B cell (primary cell): Measurements from ENCODE around the gene PDXK. TPM values are rescaled to one million over a fixed set of nuclear protein-coding genes. Genes with fewer than 3 reads are reported as not detected.

Experiments
- ATAC-seq: fragments of 200-7000 bp; cut with Tn5 transposase; one replicate; pipeline ENCODE4 v1.10.0; 2021; ENCODE audit warnings: low read depth, mild to moderate bottlenecking, moderate number of reproducible peaks, moderate library complexity
- CTCF ChIA-PET: fragments of 350-600 bp; sonication (Branson Sonifier 250); formaldehyde crosslinking; loops from one replicate; lab custom pipeline; 2021; ENCODE audit warnings: antibody characterized with exemption, inconsistent platforms; lab: Charles Lee
- POLR2A ChIA-PET: fragments of 350-600 bp; sonication (Branson Sonifier 250); formaldehyde crosslinking; loops from one replicate; lab custom pipeline; 2021; ENCODE audit warnings: antibody characterized with exemption; lab: Charles Lee
- DNase-seq: peaks from one replicate; pipeline ENCODE4 v3.0.0; 2013
- H2AFZ ChIP-seq: 2 replicates; pipeline ENCODE4 v1.6.1; 2012; ENCODE audit warnings: mild to moderate bottlenecking, low read depth, low read length; ENCODE audit not compliant: insufficient read depth, poor library complexity, severe bottlenecking
- H3K27ac ChIP-seq, 2 donors: 1 replicate in 1 of 2; 2 replicates in 1 of 2; pipeline ENCODE4 v1.5.1; 2012 to 2013; ENCODE audit warnings: low read length in 2 of 2, mild to moderate bottlenecking in 2 of 2, moderate library complexity in 1 of 2
- H3K27me3 ChIP-seq, 4 experiments: fragments of 200-600 bp in 1 of 4; sonication (generic) in 1 of 4; replicated peaks in 1 of 4; 1 replicate in 2 of 4; 2 replicates in 2 of 4; pipeline versions ENCODE4 v1.6.1 to v1.7.0; 2013 to 2016; ENCODE audit warnings: low read length in 3 of 4, mild to moderate bottlenecking in 2 of 4, mixed read lengths in 1 of 4, moderate library complexity in 1 of 4; ENCODE audit not compliant: insufficient read depth in 4 of 4, control insufficient read depth in 3 of 4; ENCODE audit errors: control extremely low read depth in 1 of 4
- H3K36me3 ChIP-seq, 2 experiments: replicated peaks in 1 of 2; 1 replicate in 1 of 2; 2 replicates in 1 of 2; pipeline versions ENCODE4 v1.6.1 to v1.7.1; 2013; ENCODE audit warnings: low read length in 1 of 2; ENCODE audit not compliant: insufficient read depth in 2 of 2, control insufficient read depth in 1 of 2; ENCODE audit errors: control extremely low read depth in 1 of 2, extremely low read depth in 1 of 2
- H3K4me1 ChIP-seq, 2 donors: fragments of 200-600 bp in 1 of 2; sonication (generic) in 1 of 2; 1 replicate in 1 of 2; 2 replicates in 1 of 2; pipeline versions ENCODE4 v1.5.1 to v1.6.1; 2013 to 2017; ENCODE audit warnings: low read length in 2 of 2; ENCODE audit not compliant: control insufficient read depth in 2 of 2, insufficient read depth in 2 of 2
- H3K4me2 ChIP-seq: replicated peaks from 2 replicates; pipeline ENCODE3; 2012; ENCODE audit warnings: mild to moderate bottlenecking, low read depth, low read length; ENCODE audit not compliant: poor library complexity, severe bottlenecking
- H3K4me3 ChIP-seq, 5 experiments: fragments of 200-600 bp in 1 of 5; sonication (generic) in 1 of 5; 1 replicate in 3 of 5; 2 replicates in 2 of 5; pipeline versions ENCODE4 v1.5.1 to v1.7.0; 2011 to 2016; ENCODE audit warnings: low read length in 4 of 5, mild to moderate bottlenecking in 4 of 5, low read depth in 2 of 5, control low read depth in 1 of 5, moderate library complexity in 1 of 5; ENCODE audit not compliant: insufficient read depth in 1 of 5; ENCODE audit errors: control extremely low read depth in 1 of 5, extremely low read depth in 1 of 5
- H3K79me2 ChIP-seq: fragments of 200-600 bp; sonication (generic); one replicate; pipeline ENCODE4 v1.6.0; 2016; ENCODE audit warnings: low read length; ENCODE audit not compliant: control insufficient read depth, insufficient read depth
- H3K9ac ChIP-seq: fragments of 200-600 bp; sonication (generic); 2 replicates; pipeline ENCODE4 v1.6.1; 2017; ENCODE audit warnings: mild to moderate bottlenecking, low read length, moderate library complexity
- H3K9me3 ChIP-seq, 3 donors: one replicate each; pipeline versions ENCODE4 v1.6.1 to v1.7.1; 2013; ENCODE audit warnings: low read length in 2 of 3; ENCODE audit not compliant: control insufficient read depth in 2 of 3, insufficient read depth in 1 of 3; ENCODE audit errors: control extremely low read depth in 1 of 3
- H4K20me1 ChIP-seq: 2 replicates; pipeline ENCODE4 v1.6.0; 2012; ENCODE audit warnings: mild to moderate bottlenecking, low read length; ENCODE audit not compliant: insufficient read depth, control insufficient read depth, poor library complexity, severe bottlenecking
- H3K27ac Mint-ChIP-seq: one replicate; pipeline ENCODE4 v1.8.0; 2021; ENCODE audit warnings: mixed read lengths
- H3K27me3 Mint-ChIP-seq: one replicate; pipeline ENCODE4 v1.8.0; 2021; ENCODE audit warnings: mixed read lengths
- H3K4me1 Mint-ChIP-seq: one replicate; pipeline ENCODE4 v1.8.0; 2021; ENCODE audit warnings: mixed read lengths
- H3K4me3 Mint-ChIP-seq: one replicate; pipeline ENCODE4 v1.8.0; 2021; ENCODE audit warnings: mixed read lengths
- H3K9me3 Mint-ChIP-seq: one replicate; pipeline ENCODE4 v1.8.0; 2022; ENCODE audit warnings: mixed read lengths; ENCODE audit not compliant: insufficient read depth
- CTCF ChIP-seq: fragments of 200-600 bp; IDR thresholded peaks from one replicate; pipeline ENCODE4 v1.8.0; 2022; ENCODE audit warnings: antibody characterized with exemption, mild to moderate bottlenecking
- EZH2 ChIP-seq: IDR thresholded peaks from 2 replicates; pipeline ENCODE4 v1.6.1; 2012; ENCODE audit warnings: borderline replicate concordance, low read depth, mild to moderate bottlenecking, moderate library complexity, low read length; ENCODE audit not compliant: insufficient read depth, poor library complexity, severe bottlenecking
- WGBS: methylation state at CpG from one replicate; pipeline ENCODE4 v1.1.5; 2013; ENCODE audit warnings: missing lambda C conversion rate; ENCODE audit not compliant: insufficient coverage; 5-methylcytosine and 5-hydroxymethylcytosine counted together
- intact Hi-C: fragments of 100-400 bp; cut with micrococcal nuclease; formaldehyde crosslinking; loops from one replicate; pipeline ENCODE4 v1.10.0; 2022
- polyA plus RNA-seq: library from polyadenylated mRNA; depleted of rRNA; stranded (reverse); fragments of >200 nt; gene quantifications from 2 replicates; pipeline ENCODE4 v1.2.3, GENCODE V29; 2012
- total RNA-seq, 2 donors: library from RNA; stranded (reverse); fragments of 120-200 nt in 1 of 2; gene quantifications; 1 replicate in 1 of 2; 2 replicates in 1 of 2; pipeline versions ENCODE4 v1.2.3 to v1.2.4, GENCODE V29; 2013 to 2022

Gene PDXK
- total and polyA plus RNA-seq, 2 donors (not counting 1 experiment from before 2014, with no cell fraction given): 31.1 to 102 TPM

- Histone ChIP-seq H3K4me3 (no peak overlapping the region), H3K27me3 (no peaks in the 10 kb centered on the region), H3K4me2 (no peak overlapping the region), H3K9ac (no peak overlapping the region), H3K27ac (no peak overlapping the region), H3K9me3 (peaks cover 0 to 6% (median 0%) of the 10 kb centered on the region in 3 donors), H3K4me1 (no peaks in the 10 kb centered on the region), H3K36me3 (peaks cover 0 to 2% of the 10 kb centered on the region in 2 experiments), H3K79me2 (no peaks in the 10 kb centered on the region), H2AFZ (no peak overlapping the region), H4K20me1 (no peaks in the 10 kb centered on the region)
- H3K9me3 Mint-ChIP-seq: no peaks in the 10 kb centered on the region
- H3K27me3 Mint-ChIP-seq: peaks cover 7% of the 10 kb centered on the region
- POLR2A ChIA-PET: no interaction called here
- H3K4me3 Mint-ChIP-seq: no peak overlapping the region
- DNase-seq (no peak), ATAC-seq (no peak)
- no peak for TF ChIP-seq CTCF
- no peak for TF ChIP-seq EZH2
- no peak overlapping the region for H3K27ac Mint-ChIP-seq
- CTCF ChIA-PET: no interaction called here
- WGBS: 74% methylated on average over 33 of the region's 34 CpGs
- intact Hi-C loops: no loop called here
- peaks cover 9% of the 10 kb centered on the region for H3K4me1 Mint-ChIP-seq
These were observed 49.3 kb downstream of the PDXK start for GRCh38 chr21:43767984-43768867.

- peaks cover 7% of the 10 kb centered on the region for H3K27me3 Mint-ChIP-seq
- intact Hi-C loops: no loop called here
- ChIA-PET POLR2A (no interaction called here), CTCF (no interaction called here)
- 86% methylated on average over 5 of the region's 8 CpGs for whole genome bisulfite sequencing
- ATAC-seq (no peak), DNase-seq (no peak)
- Histone ChIP-seq H3K4me3 (no peak overlapping the region), H3K9me3 (peaks cover 0 to 6% (median 0%) of the 10 kb centered on the region in 3 donors), H2AFZ (no peak overlapping the region), H3K4me2 (no peak overlapping the region), H3K79me2 (no peaks in the 10 kb centered on the region), H3K27ac (no peak overlapping the region), H3K4me1 (no peaks in the 10 kb centered on the region), H4K20me1 (no peaks in the 10 kb centered on the region), H3K27me3 (no peaks in the 10 kb centered on the region), H3K9ac (no peak overlapping the region), H3K36me3 (peaks cover 0 to 7% of the 10 kb centered on the region in 2 experiments)
- no peak for TF ChIP-seq CTCF
- TF ChIP-seq EZH2: no peak
- no peak overlapping the region for H3K4me3 Mint-ChIP-seq
- H3K4me1 Mint-ChIP-seq: peaks cover 9% of the 10 kb centered on the region
- no peaks in the 10 kb centered on the region for H3K9me3 Mint-ChIP-seq
- H3K27ac Mint-ChIP-seq: no peak overlapping the region
These were observed 49.9 kb downstream of the PDXK start for GRCh38 chr21:43768868-43769167.
